NCI-H128 (cell line): ENCODE data around the gene APBA3.

ENCODE experiments used
- DNase-seq: peaks from one replicate; lab custom pipeline; 2025; ENCODE audit not compliant: unreplicated experiment; lab: John Stamatoyannopoulos, UW

Gene APBA3

DNA sequence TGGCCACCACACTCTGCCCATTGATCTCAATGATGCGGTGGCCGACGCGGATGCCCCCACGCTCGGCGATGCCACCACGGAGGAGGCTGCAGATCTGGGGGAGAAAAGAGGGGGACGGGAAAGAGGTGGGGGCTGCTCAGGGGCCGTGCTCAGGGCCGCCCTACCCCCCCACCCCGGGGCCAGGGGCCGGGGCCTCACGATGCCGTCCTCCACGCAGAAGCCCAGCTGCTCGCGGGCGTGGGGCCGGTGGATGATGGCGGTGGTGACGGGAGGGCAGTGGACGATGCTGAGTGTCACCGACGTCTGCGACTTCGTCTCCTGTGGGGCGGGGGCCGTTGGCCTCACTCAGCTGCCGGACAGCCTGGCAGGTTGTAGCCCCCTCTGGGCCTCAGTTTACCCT, 10.3 kb downstream of the APBA3 start:
- DNase-seq: no peak

DNA sequence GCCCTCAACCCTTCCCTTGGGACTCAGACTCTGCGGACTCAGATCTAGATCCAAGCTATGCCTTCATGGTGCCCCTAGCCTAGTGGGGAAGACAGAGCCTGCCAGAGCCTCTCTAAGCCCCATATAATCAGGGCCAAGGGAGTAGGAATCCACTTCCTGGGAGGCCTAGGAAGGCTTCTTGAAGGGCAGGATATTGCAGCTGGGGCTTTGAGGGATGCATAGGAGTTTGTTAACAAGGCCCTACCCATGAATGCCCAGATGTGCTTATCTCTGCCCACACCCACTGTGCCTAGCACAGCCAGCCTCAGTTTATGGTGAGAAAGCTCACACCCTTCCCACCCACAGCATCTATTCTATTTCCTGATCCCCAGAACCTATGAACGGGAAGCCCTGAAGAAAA, 11.3 kb downstream of the APBA3 start:
- no peak for DNase-seq

DNA sequence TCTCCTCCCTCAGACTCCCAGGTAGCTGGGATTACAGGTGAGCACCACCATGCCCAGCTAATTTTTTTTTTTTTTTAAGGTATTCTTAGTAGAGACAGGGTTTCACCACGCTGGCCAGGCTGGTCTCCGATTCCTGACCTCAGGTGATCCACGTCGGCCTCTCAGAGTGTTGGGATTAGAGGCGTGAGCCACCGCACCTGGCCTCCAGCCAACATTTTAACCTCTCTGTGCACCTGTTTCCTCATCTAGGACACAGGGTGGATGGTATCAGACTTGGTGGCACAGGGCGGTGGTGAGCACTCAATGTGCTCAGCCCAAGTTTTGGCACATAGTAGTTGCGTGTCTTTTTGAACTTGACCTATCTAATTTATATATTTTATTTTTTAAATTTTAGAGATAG, 12.5 kb downstream of the APBA3 start:
- no peak for DNase-seq

DNA sequence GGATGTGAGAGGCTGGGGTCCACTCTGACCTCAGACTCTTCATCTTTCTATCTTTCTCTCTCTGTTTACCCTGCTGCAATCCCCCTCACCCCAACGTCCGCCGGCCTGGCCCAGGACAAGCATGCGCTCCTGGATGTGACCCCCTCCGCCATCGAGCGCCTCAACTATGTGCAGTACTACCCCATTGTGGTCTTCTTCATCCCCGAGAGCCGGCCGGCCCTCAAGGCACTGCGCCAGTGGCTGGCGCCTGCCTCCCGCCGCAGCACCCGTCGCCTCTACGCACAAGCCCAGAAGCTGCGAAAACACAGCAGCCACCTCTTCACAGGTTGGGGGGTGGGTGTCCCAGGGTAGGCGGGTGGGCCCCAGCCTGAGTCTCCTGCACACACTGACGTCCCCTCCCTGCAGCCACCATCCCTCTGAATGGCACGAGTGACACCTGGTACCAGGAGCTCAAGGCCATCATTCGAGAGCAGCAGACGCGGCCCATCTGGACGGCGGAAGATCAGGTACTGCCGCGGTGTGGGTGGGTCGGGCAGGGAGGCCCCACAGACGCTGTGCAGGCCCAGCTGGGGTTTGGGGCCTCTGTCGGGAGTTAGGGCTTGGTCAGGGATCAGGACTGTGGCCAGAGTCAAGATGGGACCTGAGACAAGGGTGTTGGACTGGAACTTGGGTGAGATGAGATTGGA, 15.0 kb downstream of the APBA3 start:
- no peak for DNase-seq

DNA sequence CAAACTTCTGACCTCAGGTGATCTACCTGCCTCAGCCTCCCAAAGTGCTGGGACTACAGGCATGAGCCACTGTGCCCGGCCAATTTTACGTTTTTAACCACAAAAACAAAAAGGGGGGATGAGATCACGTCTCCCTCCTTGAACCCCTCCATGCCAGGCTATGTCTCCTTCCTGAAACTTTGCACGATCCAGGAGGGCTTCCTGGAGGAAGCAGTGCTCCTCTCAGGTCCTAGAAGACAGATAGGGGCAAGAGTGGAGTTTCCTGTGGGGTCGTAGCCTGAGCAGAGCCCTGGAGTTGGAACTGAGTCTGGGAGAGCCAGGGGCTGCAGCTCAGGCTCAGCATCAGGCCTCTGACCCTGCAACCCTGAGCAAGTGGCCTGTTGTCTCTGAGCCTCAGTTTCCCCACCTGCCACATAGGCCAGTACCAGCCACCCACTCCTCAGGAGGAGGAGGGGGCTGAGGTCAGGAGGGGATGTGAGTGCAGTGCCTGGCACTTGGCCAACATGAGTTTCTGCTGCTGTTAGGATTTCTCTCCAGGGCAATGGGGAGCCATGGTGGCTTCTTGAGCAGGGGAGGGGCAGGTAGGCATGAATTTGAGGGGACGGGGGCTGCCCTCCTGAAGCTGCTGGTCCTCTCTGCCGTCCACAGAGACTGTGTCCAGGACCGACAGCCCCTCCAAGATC, 16.0 kb downstream of the APBA3 start:
- DNase-seq: no peak

DNA sequence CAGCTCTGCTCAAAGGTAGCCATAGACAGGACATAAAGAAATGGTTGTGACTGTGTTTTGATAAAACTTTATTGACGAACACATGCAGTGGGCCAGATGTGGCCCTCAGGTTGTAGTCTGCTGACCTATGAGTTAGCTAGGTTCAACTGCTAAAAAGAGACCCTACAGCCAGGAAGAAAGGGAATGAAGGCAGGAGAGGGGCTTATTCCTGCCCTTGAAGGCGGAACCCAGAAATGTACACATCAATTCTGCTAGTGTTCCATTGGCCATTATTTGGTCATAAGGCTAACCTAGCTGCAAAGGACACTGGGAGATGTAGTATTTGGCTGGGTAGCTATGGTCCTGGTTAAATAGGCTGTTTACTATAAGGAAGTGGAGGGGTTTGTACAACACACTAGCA, 18.0 kb downstream of the APBA3 start:
- no peak for DNase-seq

DNA sequence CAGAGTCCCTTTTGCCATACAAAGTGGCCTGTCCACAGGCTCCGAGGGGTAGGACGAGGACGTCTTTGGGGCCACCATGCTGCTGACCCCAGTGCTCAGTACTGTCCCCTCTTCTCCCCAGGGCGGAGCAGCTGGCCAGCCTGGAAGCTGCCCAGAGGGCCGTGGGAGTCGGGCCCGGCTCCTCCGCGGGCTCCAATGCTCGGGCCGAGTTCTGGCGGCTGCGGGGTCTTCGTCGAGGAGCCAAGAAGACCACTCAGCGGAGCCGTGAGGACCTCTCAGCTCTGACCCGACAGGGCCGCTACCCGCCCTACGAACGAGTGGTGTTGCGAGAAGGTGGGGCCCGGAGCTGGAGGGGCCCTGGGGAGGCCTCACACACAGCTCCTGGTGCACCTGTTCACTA, 21.1 kb downstream of the APBA3 start:
- DNase-seq: no peak

DNA sequence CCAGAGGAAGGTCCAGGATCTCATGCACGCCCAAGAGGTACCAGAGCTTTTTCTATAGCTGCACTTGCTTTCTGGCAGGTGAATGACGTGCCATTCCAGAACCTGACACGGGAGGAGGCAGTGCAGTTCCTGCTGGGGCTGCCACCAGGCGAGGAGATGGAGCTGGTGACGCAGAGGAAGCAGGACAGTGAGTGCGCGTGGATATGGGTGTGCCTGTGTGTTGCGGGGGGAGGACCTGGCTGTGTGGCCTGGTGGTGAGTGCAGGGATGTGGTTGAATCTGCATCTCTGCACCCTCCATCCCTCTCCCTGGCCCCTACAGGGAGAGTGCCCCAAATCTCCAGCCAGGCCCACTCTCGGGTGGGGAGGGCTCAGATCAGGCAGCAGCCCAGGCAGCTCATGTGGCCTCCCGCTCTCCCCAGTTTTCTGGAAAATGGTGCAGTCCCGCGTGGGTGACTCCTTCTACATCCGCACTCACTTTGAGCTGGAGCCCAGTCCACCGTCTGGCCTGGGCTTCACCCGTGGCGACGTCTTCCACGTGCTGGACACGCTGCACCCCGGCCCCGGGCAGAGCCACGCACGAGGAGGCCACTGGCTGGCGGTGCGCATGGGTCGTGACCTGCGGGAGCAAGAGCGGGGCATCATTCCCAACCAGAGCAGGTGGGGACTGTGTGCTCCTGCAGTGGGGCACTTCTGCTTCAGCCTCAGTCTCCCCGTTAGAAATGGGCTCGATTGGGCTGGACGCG, 22.8 kb downstream of the APBA3 start:
- no peak for DNase-seq

DNA sequence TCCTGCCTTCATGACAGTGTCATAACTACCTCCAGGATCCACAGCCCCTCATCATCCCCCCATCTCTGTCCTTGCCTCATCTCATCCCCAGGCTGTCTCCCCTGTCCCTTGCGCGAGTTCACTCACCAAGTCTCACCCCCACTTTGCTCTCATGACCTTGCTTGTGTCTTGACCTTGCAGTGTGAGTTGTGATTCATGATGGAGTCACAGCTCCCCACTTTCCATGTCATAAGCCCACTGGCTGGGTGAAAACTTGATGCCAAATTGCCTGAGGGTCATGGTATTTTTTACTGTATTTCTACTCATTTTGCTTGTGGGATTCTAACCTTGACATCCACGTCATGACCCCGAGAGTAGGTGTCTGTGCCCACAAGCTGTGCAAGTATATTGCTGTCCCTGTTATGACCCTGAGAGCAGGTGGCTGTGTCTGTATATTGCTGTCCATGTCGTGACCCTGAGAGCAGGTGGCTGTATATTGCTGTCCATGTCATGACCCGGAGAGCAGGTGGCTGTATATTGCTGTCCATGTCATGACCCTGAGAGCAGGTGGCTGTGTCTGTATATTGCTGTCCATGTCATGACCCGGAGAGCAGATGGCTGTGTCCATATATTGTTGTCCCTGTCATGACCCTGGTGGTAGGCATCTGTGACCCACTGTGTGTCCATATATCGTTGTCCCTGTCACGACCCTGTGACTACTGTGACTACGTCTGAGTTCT, 23.8 kb downstream of the APBA3 start:
- DNase-seq: no peak

DNA sequence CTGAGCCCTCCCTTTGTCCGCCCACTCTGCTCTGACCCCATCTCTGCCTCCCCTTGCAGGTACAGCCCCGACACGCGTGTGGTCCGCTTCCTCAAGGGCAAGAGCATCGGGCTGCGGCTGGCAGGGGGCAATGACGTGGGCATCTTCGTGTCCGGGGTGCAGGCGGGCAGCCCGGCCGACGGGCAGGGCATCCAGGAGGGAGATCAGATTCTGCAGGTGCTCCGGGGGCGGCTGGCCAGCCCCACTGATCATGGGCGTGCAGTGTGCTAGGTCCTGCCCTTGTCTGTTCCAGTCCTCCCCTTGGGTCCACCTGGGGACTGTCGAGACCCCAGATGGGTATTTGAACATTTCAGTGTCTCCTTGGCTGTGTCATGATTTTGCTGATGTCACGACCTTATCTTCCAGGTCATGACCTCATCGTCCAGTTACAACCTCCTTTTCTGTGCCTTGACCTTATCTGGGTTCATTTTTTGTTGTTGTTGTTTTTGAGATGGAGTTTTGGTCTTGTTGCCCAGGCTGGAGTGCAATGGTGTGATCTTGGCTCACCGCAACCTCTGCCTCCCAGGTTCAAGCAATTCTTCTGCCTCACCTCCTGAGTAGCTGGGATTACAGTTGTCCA, 25.3 kb downstream of the APBA3 start:
- DNase-seq: no peak

DNA sequence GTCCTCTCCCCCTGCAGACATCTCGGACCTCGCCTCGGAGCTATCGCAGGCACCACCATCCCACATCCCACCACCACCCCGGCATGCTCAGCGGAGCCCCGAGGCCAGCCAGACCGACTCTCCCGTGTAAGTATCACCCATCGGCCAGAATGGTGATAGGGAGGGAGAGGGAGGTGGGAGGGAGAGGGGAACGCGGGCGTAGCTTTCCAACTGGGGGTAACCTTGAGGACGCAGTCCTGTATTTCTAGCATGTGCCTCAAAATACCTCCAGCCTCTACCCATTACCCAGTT, 27.2 kb downstream of the APBA3 start:
- no peak for DNase-seq

DNA sequence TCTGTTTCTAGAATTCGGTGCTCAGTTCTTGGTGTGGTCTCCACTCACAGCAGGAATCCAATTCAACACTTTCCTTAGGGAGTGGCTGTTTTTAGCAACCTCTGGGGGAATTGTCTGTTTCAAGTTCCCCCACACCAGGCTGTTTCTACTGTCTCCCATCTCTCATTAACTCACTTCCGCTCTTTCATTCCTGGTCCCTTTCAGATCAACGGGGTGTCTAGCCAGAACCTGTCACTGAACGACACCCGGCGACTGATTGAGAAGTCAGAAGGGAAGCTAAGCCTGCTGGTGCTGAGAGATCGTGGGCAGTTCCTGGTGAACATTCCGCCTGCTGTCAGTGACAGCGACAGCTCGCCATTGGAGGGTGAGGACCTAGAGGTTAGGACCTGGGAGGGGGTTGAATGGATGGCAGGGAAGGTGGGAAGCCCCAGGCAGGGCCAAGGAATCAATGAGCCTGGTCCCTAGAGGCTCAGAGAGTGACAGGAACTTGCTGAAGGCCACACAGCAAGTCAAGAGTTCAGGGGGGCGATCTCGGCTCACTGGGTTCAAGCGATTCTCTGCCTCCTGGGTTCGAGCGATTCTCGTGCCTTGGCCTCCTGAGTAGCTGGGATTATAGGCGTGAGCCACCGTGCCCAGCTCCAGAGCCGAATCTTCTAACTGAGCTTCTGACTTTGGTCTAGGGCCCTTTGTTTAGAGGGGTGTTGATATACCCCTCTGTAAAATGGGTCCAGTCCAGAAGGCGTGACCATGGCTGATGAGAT, 27.8 kb downstream of the APBA3 start:
- DNase-seq: no peak

DNA sequence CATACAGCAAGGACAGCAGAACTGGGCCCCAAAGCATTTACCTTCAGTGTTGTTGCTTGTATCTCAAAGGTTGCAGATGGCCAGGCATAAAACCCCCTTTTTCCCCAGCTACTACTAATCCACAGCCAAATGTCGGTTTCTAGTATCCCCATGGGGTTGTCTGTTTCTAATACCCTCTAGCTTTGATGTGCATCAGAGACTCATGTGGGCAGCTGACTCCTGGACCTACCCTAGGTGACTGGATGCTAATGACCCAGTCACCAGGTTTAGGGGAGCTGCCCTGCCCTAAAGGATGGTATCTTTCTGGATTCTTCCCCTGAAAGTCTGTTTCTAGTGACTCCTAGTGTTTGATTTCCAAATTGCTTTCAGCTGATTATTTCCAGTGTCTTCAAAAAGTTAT, 29.4 kb downstream of the APBA3 start:
- no peak for DNase-seq

DNA sequence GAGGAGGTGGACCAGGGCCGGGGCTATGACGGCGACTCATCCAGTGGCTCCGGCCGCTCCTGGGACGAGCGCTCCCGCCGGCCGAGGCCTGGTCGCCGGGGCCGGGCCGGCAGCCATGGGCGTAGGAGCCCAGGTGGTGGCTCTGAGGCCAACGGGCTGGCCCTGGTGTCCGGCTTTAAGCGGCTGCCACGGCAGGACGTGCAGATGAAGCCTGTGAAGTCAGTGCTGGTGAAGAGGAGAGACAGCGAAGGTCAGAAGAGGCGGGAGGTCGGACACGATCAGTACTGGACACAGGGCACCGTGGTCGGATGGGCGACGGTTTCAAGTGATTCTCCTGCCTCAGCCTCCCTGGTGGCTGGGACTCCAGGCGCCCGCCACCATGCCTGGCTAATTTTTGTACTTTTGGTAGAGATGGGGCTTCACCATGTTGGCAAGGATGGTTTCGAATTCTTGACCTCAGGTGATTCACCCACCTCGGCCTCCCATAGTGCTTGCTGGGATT, 31.0 kb downstream of the APBA3 start:
- no peak for DNase-seq

DNA sequence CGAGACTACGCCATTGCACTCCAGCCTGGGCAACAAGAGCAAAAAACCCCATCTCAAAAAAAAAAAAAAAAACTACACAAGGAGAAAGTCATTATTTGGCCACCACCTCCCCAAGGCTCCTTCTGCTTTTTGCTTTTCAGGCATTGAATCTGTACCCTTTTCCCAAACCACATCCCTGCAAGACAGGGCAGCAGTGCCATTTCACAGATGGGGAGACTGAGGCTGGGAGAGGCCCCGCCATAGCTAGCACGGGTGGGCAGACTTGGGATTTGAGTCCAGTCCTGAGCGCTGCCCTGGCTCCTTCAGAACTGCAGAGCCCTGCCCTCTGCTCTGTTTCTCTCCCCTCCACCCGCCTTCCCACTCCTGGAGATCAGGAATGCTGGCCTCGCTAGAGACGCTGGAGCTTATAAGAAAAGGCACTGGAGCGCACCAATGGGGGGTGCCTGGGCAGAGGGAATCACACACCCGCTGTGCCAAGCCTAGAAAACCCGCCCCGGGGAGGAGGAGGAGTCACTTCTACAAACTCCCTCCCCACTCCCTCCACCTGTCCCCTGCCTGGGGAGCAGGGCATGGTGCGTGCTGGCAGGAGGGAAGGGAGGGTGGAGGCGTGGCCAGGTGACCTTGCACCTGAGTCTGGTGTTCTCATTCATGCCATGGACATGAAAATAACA, 35.7 kb downstream of the APBA3 start:
- DNase-seq: no peak

DNA sequence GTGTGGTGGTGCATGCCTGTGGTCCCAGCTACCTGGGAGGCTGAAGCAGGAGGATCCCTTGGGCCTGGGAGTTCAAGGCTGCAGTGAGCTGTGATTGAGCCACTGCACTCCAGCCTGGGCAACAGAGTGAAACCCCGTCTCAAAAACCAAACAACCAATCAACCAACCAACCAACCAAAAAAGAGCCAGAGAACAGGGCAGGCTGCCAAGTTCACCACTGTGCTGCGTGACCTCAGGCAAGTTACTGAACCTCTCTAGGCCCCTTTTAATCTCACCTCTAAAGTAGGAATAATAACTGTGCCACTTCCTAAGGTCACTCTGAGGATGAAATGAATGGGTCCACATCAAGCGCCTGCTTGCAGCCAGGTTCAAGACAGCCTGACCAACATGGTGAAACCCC, 36.4 kb downstream of the APBA3 start:
- DNase-seq: no peak

DNA sequence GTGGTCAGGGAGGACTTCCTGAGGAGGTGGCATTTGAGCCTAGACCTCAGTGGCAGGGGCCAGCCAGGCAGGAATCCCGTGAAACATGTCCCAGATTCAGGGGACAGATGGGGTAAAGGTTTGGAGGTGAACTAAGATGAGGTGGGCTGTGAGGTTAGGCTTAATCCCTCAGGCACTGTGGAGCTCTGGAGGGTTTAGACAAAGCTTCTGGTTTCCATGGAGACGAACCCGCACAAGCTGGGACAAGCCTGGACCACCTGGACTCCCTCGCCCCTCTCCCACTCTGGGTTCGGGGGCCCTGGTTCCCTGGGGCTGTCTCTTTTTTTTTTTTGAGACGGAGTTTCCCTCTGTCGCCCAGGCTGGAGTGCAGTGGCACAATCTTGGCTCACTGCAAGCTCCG, 37.6 kb downstream of the APBA3 start:
- DNase-seq: no peak

DNA sequence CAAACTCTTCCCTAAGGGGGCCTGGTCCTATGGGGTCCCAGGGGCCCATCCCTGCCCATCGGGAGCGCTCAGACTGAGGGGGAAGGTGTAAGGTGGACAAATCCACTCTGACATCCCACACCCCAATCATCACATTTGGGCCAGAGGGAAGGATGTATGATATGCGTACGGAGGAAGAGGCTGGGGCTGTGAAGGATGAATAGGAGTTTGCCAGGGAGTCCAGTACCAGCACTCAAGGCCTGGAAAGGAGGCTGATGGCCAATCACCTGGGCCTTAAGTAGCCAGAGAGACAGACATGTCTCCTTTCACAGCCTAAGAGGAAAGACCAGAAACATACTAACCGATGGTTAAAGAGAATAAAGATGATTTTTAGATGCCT, 38.4 kb downstream of the APBA3 start:
- DNase-seq: no peak

DNA sequence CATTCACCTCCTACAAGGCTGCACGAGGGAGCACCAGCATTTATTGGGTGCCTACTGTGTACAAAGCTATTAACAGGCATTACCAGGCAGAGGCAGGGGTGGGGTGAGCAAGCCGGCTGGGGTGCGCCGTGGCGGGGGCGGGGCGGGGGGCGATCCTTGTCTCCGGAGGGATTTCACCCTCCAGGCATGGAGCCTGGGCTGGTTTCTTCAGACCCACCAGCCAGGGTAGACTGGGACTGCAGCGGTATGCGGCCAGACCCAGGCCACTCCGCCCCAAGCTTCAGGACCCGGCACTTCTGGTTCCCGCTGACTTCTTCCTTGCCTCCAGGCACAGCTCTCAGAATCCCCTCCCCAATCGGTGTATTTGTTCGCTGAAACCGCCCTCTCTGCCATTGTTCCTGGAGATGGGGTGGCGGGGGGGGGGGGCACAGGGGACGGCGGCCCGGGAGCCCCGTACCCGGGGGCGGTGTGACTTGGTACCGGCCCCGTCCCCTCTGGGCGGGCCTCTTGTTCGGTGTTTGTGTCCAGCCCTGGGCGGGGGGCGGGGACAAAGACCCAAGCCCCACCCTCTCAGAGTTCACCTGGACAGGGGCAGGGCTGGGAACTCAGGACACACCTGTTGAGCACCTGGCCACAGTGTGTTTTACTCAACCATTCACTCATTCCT, 38.9 kb downstream of the APBA3 start:
- no peak for DNase-seq
